Activated T-cell treated with anti-CD3 and anti-CD28 coated beads for 48 hours (primary cell): ENCODE data around the gene TRIM54.
"Not testable (repeated sequence)": the region's sequence is repeated elsewhere in the genome, so short reads cannot be mapped to it uniquely, and the experiment has no call there.

Source experiments
- DNase-seq: peaks from one replicate; pipeline ENCODE4 v3.0.0-alpha.2; 2020; ENCODE audit warnings: low read depth

Gene TRIM54

GRCh38 chr2:27258051-27258450 lies 24.2 kb upstream of the TRIM54 start:
- no peak for DNase-seq

DNA sequence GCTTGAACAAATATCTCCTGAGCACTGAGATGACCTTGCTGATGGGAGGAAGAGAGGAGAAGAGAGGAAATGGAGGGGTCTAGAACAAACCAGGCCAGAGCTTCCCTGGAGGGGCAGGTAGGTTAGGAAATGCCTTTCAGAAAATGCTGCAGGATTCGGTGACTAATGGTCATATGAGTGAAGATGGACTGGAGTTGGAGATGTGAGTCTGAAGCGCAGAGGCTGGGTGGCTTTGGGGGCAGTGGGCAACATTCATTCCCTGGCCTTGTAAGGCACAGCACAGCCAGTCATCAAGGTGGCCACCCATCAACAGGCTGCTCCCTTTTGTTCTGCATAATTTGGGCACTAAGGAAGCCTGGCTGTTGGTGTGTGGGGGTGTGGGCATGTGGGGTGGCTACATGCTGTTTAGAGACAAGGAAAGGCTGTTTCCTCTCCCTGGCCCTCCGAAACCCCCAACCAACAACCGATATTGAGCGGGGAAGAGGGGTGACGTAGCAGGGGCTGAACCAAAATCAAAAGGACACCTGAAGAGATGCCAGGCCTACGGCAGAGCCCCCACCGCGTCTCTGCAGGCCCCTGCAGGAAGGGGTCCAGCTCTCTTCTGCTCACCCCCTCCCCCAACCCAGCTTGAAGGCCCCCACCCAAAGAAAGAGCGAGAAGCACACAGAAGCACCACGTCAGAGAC lies 20.8 kb upstream of the TRIM54 start:
- DNase-seq = no peak

- no peak for DNase-seq
Observed at GRCh38 chr2:27261926-27262298, 20.3 kb upstream of the TRIM54 start.

DNA sequence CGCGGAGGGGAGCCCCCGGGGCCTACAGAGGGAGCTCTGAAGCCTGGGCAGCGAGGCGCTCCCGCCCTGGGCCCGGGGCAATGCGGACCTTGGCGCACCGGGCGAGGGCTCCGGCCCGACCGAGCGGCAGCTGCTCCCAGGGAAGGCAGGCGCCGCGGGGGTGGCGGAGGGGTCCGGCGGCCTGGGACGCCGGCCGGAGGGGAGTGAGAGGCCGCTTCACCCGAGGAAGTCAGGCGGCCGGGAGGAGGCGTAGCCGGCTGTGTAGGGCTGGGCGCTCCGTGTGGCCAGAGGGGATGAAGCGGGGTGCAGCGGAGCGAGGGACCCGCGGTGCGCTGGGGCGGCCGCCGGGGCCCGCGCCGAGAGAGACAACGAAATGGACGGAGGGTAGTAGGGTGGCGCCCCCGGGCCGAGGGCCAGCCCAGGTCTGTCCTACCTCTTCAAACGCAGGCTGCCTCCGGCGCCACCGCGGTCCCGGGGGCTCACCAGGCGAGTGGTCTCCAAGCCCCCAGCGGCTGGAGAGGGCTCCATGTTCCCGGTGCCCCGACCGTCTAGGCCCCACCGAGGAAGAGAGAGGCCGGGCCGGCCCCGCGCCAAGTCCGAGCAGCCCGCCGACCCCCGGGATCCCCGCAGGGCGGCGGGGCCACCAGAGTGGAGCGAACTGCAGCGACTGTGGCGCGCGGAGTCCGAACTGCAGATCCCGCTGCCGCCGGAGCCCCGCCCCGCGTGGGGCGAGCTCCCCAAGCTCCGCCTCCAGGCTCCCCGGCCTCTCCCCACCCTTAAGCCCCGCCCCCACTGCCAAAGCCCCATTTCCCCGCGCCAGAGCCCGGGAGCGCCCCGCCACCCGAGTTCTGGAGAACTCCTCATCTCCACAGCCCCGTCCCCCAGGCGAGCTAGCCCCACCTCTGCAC lies 19.6 kb upstream of the TRIM54 start, which contains the start of gene SLC30A3:
TSS of gene SLC30A3 (minus strand) at position 669 of the 908 bp plus-strand sequence. CDS start at position 528, 141 bp downstream.
- peak; percentile 75 for DNase-seq

- no peak for DNase-seq
Observed at GRCh38 chr2:27263287-27264252, 18.7 kb upstream of the TRIM54 start.

GRCh38 chr2:27264253-27264752 lies 17.9 kb upstream of the TRIM54 start:
- DNase-seq = no peak

DNA sequence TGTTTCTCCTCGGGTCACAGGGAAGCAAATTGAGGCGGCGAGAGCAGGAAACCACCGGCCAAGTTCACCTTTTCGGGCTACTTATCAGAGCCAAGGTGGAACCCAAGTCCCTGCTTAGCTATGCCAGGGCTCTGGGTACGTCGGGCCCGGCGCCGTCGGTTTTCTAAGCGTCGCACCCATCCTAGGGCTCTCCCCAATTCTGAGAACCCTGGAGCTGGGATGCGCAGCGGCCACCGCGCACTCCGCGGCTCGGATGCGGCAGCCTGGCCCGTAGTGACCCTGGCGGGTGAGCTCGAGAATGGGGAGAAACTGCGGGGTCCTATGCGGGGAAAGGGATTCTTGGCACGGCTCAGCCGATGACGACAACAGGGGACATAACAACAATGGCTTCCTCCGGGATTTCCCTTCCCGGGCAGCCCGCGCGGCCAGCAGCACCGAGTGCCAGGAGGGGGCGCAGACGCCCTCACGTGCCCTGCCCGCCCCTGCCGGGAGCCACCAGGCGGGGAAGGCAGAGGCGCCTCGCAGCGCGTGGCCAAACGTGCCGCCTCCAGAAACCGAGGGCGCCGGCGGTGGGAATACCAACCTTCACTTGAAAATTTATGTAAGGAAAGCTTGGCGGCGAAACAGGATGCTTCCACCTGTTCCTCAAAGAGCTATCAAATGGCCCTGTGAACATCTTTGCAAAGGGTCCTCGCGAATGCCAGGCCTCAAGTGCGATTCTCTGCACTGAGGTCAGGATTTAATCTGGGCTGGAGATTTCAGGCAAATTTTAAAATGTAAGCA lies 17.3 kb upstream of the TRIM54 start:
- DNase-seq = peak; percentile 67

DNA sequence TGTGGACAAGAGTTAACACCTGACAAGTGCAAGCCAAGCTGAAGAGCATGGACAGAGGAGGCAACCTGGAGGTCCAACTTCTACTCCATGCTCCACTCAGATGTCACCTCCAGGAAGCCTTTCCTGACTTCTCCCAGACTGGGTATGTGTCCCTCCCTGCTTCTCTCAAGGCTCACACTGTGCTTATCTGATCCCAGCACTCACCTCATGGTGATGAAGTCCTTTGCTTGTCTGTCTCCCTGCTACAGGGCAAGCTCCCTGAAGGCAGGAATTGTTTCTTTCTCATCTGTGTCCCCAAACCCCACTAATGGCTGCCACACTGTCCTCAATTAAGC lies 16.7 kb upstream of the TRIM54 start:
- no peak for DNase-seq

GRCh38 chr2:27268296-27268695 lies 13.9 kb upstream of the TRIM54 start:
- not testable (repeated sequence) for DNase-seq

- no peak for DNase-seq
Observed at GRCh38 chr2:27270131-27270530, 12.1 kb upstream of the TRIM54 start.

DNA sequence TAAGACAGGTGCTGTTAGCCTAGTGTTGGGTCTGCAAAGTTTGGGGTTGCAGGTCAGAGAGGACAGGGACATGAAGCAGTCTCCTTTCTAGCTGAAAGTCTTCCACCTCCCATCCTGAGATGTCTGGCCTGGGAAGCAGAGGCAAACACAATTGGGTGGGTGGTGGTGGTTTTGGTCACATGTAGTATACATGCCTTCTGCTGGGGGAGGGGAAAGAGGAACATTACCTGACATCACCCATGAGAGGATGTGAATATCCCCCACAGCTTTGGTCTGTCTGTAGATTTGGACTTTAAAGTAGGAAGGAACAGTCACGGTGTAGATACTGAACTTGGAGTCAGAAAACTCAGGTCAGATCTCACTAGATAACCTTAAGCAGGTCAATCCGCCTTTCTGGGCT lies 11.6 kb upstream of the TRIM54 start:
- DNase-seq = no peak

DNA sequence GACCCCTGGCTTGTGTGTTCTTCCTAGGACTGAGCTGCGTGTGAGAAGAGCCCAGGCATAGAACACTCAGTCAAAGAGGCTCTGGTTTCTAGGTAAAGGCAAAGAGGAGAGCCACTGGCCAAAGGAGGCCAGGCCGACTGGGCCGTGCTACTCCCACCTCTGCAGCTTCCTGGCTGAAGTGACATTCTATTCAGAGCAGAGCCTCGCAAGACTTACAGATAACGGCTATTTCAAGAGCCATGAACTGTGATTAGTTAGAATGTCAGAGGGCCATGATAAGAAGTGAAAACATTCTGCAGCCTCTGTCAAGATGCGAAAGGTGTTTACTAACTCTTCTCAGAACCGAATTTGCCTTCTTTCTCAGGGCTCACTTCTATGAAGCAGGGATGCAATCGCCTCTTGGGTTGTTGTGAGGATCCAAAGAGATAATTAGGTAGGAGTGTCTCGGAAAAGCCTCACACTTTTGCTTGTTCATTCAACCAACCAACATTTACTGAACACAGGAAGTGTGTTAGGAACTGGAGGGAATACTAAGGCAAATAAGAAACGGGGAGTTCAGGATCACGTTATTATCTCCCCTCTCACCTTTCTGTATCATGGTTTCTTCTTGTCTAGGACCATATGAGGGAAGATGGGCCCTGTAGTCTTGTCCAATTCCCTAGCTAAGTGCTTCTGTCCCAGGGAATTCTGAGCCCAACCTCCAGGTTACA lies 10.4 kb upstream of the TRIM54 start:
- DNase-seq = no peak

DNA sequence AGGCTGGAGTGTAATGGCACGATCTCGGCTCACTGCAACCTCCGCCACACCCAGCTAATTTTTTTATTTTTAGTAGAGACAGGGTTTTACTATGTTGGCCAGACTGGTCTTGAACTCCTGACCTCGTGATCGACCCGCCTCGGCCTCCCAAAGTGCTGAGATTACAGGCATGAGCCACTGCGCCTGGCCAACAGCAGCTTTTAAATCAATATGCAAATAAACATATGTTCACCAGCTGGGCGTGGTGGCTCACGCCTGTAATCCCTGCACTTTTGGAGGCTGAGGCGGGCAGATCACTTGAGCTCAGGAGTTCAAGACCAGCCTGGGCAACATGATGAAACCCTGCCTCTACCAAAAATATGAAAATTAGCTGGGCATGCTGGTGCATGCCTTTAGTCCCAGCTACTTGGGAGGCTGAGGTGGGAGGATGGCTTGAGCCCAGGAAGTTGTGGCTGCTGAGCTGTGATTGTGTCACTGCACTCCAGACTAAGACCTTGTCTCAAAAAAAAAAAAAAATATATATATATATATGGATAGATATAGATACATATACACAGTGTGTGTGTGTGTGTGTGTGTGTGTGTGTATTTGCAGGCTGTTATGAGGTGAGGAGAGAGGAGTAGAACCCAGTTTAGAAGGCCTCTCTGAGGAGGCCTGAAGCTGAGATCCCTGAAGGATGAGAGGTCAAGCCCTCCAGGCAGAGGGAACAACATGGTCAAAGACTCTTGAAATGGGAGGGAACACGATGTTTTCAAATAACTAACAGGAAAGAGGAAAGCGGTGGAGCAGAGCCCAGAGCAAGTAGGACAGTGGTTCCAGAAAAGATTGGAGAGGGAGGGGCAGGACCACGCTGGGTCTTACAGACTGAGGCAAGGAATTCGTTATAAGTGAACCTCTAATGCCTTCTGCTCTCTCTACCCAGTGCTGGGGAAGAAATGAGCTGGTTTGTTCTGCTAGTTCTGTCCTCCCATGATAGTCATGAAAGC lies 9.4 kb upstream of the TRIM54 start:
- DNase-seq = not testable (repeated sequence)

GRCh38 chr2:27275211-27276150 lies 6.7 kb upstream of the TRIM54 start, which contains the start of gene DNAJC5G:
TSS of gene DNAJC5G (plus strand) at chr2:27275433. CDS start at chr2:27276729, 1,296 bp downstream.
- no peak for DNase-seq

DNA sequence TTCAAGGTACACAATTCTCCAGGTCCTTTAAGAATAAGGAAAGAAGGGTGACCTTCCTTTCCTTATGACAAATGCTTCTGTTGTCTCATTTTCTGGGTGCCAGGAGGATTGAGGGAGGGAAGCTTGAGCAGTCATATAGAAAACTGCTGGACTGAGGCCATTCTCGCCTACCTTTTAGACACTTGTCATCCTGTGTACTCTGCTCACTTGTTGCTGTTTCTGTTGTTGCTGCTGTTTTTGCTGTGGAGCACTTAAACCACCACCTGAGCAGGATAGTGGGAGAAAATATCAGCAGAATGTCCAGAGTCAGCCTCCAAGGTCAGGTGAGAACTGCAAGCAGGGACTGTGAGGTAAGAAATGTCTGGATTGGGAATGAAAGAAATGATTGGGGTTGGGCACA lies 4.2 kb upstream of the TRIM54 start:
- DNase-seq = no peak

DNA sequence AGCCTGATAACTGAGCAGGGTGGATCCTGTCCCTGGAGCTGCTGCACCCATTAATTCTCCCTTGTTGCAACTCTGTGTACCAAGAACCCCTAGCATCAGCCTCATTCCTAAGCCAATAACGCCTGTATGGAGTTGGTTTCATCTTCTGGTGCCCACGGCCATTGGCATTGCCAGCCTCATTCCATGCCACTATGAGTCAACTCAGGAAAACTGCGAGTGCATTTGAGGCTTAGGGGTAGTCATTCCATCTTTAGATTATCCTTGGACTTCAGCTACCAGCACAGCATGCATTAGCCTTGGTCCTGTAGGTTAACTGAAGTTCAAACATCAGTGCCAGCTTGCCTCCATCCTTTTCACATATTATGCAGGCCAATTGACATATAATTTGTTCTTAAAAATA lies 1.4 kb upstream of the TRIM54 start:
- DNase-seq = no peak

- DNase-seq = no peak
Observed at GRCh38 chr2:27281442-27281841, 787 bp upstream of the TRIM54 start.

GRCh38 chr2:27282892-27283291 lies 663 bp downstream of the TRIM54 start:
- DNase-seq = no peak
